ENCODE results near the gene PLXNA3. TPM values are rescaled to one million over a fixed set of nuclear protein-coding genes. Genes with fewer than 3 reads are reported as not detected.

Gene PLXNA3
- total and polyA plus RNA-seq, 2 experiments from 2014 or later = 25.9 to 35.1 TPM

DNA sequence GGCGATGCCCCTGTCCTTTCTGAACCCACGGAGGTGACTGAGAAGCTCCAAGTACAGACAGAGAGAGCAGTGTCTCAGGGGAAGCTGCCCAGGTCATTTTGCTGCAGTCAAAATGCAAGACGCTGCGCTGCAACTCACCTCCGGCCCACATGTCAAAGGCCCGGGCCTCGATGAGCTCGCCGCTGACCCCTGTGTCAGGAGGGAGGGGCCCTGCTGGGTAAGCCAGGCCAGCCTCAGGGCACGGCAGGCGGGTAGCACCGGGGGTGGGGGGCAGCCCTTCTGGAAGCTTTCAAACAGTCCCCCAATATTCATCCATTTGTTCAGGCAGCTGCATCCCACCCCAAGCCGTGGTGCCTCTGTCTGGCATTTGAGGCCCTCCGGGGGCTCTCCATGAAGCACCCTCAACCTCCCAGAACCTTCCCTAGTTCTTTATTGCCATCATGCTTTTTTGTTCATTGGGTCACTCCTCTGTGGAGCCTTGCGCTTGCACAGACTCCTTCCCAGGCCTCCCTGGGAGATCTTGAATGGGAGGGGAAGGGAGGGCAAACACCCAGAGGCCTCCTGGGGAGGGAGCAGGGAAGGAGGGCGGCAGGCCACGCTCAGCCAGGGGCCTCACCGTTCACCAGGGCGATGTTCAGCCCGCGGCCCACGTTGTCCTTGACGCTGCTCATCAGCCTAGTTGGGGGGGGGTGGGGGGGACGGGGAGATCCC, 49.7 kb downstream of the PLXNA3 start:
- Histone ChIP-seq H3K9me3 (ENCODE audit: low read depth) (no peaks in the 10 kb centered on the region), H3K9ac (no peak overlapping the region), H3K36me3 (ENCODE audit: low read depth) (no peaks in the 10 kb centered on the region), H2AFZ (no peak overlapping the region), H3K27ac (no peak overlapping the region), H4K20me1 (ENCODE audit: insufficient read depth) (no peaks in the 10 kb centered on the region), H3K79me2 (ENCODE audit: insufficient read depth) (no peaks in the 10 kb centered on the region), H3K9me2 (ENCODE audit: insufficient read depth) (no peaks in the 10 kb centered on the region), H3K4me1 (ENCODE audit: insufficient read depth) (peaks cover 11% of the 10 kb centered on the region), H3K27me3 (replicated peaks; ENCODE audit: insufficient read depth) (no peaks in the 10 kb centered on the region), H3K4me2 (ENCODE audit: unreplicated experiment) (no peak overlapping the region), H3F3A (ENCODE audit: insufficient read depth) (no peaks in the 10 kb centered on the region), H3K4me3 (no peak overlapping the region)
- TF ChIP-seq EZH2phosphoT487 (IDR thresholded peaks at IDR 0.05; ENCODE audit: insufficient read depth, low read depth) = no peak
- no peak for TF ChIP-seq EZH2 (IDR thresholded peaks at IDR 0.05; ENCODE audit: insufficient read depth, poor library complexity, severe bottlenecking)
- WGBS, 2 experiments (ENCODE audit: low coverage in 1 of 2, low lambda C conversion rate in 2 of 2, missing lambda C conversion rate in 2 of 2) = 94 to 96% methylated on average over 9 to 21 of the region's 24 CpGs
- DNase-seq = no peak
- in situ Hi-C loops (cut with MboI) = no loop called here

DNA sequence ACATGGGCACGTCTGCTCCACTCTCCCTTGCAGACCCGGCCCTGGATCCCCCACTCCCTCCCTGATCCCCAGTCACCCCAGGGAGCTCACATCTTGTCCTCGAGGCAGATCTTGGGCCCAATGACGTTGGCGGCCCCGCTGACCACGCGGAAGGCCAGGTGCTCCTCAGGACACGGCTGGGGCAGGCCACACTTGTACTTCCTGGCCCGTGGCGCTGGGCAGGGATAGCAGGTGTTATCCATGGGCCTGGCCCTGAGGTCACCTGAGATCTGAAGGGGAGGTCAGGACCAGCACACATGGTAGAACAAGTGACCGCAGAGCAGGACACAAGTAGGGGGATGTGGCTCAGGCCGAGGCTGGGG, 50.3 kb downstream of the PLXNA3 start:
- peaks cover 11% of the 10 kb centered on the region for H3K4me1 ChIP-seq (ENCODE audit: insufficient read depth)
- no peaks in the 10 kb centered on the region for H3K36me3 ChIP-seq (ENCODE audit: low read depth)
- no peaks in the 10 kb centered on the region for H3K9me2 ChIP-seq (ENCODE audit: insufficient read depth)
- no peaks in the 10 kb centered on the region for H3K27me3 ChIP-seq (replicated peaks; ENCODE audit: insufficient read depth)
- H3K79me2 ChIP-seq (ENCODE audit: insufficient read depth) = no peaks in the 10 kb centered on the region
- H3K27ac ChIP-seq = no peak overlapping the region
- H3K9ac ChIP-seq = no peak overlapping the region
- no peak for DNase-seq
- no peaks in the 10 kb centered on the region for H3K9me3 ChIP-seq (ENCODE audit: low read depth)
- H4K20me1 ChIP-seq (ENCODE audit: insufficient read depth) = no peaks in the 10 kb centered on the region
- no peak overlapping the region for H3K4me3 ChIP-seq
- H2AFZ ChIP-seq = no peak overlapping the region
- WGBS, 2 experiments (ENCODE audit: low coverage in 1 of 2, low lambda C conversion rate in 2 of 2, missing lambda C conversion rate in 2 of 2) = 97% methylated on average over 5 to 11 of the region's 13 CpGs
- H3F3A ChIP-seq (ENCODE audit: insufficient read depth) = no peaks in the 10 kb centered on the region
- no peak for TF ChIP-seq EZH2phosphoT487 (IDR thresholded peaks at IDR 0.05; ENCODE audit: insufficient read depth, low read depth)
- TF ChIP-seq EZH2 (IDR thresholded peaks at IDR 0.05; ENCODE audit: insufficient read depth, poor library complexity, severe bottlenecking) = no peak
- H3K4me2 ChIP-seq (ENCODE audit: unreplicated experiment) = no peak overlapping the region
- in situ Hi-C loops (cut with MboI) = no loop called here

DNA sequence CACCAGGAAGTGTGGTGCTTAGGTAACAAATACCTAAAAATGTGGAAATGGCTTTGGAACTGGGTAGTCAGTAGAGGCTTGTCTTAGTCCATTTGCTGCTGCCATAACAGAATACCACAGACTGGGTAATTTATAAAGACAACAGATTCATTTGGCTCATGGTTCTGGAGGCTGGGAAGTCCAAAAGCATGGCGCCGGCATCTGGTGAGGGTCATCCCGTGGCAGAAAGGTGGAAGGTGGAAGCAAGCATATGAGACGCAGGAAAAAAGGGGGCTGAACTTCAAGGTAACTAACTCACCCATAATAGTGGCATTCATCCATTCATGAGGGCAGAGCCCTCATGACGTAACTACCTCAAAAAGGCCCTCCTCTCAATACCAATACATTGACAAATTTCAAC, 51.4 kb downstream of the PLXNA3 start:
- no peaks in the 10 kb centered on the region for H4K20me1 ChIP-seq (ENCODE audit: insufficient read depth)
- H3F3A ChIP-seq (ENCODE audit: insufficient read depth) = no peaks in the 10 kb centered on the region
- H3K79me2 ChIP-seq (ENCODE audit: insufficient read depth) = 0 out of 2 replicates have a peak, but pooled peaks cover under 1% of the 10 kb centered on the region
- TF ChIP-seq EZH2phosphoT487 (IDR thresholded peaks at IDR 0.05; ENCODE audit: insufficient read depth, low read depth) (no peak), EZH2 (IDR thresholded peaks at IDR 0.05; ENCODE audit: insufficient read depth, poor library complexity, severe bottlenecking) (no peak)
- no peak overlapping the region for H3K4me3 ChIP-seq
- no peaks in the 10 kb centered on the region for H3K27me3 ChIP-seq (replicated peaks; ENCODE audit: insufficient read depth)
- H2AFZ ChIP-seq = no peak overlapping the region
- 80% methylated on average over 5 of the region's 5 CpGs for WGBS, 2 experiments (ENCODE audit: low coverage in 1 of 2, low lambda C conversion rate in 2 of 2, missing lambda C conversion rate in 2 of 2)
- no peak overlapping the region for H3K4me2 ChIP-seq (ENCODE audit: unreplicated experiment)
- H3K9ac ChIP-seq = no peak overlapping the region
- no peaks in the 10 kb centered on the region for H3K9me2 ChIP-seq (ENCODE audit: insufficient read depth)
- H3K27ac ChIP-seq = no peak overlapping the region
- no peak for DNase-seq
- H3K36me3 ChIP-seq (ENCODE audit: low read depth) = no peaks in the 10 kb centered on the region
- no peaks in the 10 kb centered on the region for H3K9me3 ChIP-seq (ENCODE audit: low read depth)
- H3K4me1 ChIP-seq (ENCODE audit: insufficient read depth) = peaks cover 11% of the 10 kb centered on the region
- in situ Hi-C loops (cut with MboI) = no loop called here

DNA sequence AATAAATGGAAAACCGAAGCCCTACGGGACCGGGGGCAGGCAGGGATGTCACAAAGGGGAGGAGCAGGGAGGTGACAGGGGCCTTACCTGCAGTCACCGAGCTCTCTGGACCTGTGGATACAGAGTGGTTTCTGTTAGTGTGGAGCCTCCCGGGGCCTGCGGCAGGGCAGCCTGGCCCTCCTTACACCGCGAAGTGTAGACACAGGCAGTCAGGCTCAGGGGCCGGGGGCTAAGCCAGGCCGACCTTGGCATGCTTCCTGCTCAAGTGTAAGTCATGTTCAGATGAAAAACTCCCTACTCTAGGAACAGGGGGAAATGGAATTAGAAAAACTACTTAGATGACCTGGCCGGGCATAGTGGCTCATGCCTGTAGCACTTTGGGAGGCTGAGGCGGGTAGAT, 53.7 kb downstream of the PLXNA3 start:
- in situ Hi-C loops (cut with MboI) = no loop called here
- Histone ChIP-seq H3K4me1 (ENCODE audit: insufficient read depth) (no peaks in the 10 kb centered on the region), H3K4me3 (no peak overlapping the region), H3K27me3 (replicated peaks; ENCODE audit: insufficient read depth) (no peaks in the 10 kb centered on the region), H3K4me2 (ENCODE audit: unreplicated experiment) (no peak overlapping the region), H3K9me3 (ENCODE audit: low read depth) (no peaks in the 10 kb centered on the region), H3F3A (ENCODE audit: insufficient read depth) (no peaks in the 10 kb centered on the region; the same call in 1 of the 2 replicates), H3K9ac (no peak overlapping the region), H2AFZ (no peak overlapping the region), H3K27ac (no peak overlapping the region), H3K79me2 (ENCODE audit: insufficient read depth) (peaks cover 15% of the 10 kb centered on the region), H3K36me3 (ENCODE audit: low read depth) (no peaks in the 10 kb centered on the region), H3K9me2 (ENCODE audit: insufficient read depth) (no peaks in the 10 kb centered on the region), H4K20me1 (ENCODE audit: insufficient read depth) (no peaks in the 10 kb centered on the region)
- 81 to 87% methylated on average over 3 to 10 of the region's 12 CpGs for WGBS, 2 experiments (ENCODE audit: low coverage in 1 of 2, low lambda C conversion rate in 2 of 2, missing lambda C conversion rate in 2 of 2)
- DNase-seq = no peak
- TF ChIP-seq EZH2phosphoT487 (IDR thresholded peaks at IDR 0.05; ENCODE audit: insufficient read depth, low read depth) (no peak), EZH2 (IDR thresholded peaks at IDR 0.05; ENCODE audit: insufficient read depth, poor library complexity, severe bottlenecking) (no peak)
